ENCODE data around the gene TMEM25. TPM values are rescaled to one million over a fixed set of nuclear protein-coding genes. Genes with fewer than 3 reads are reported as not detected.
"Not testable (repeated sequence)": the region's sequence is repeated elsewhere in the genome, so short reads cannot be mapped to it uniquely, and the experiment has no call there.

Gene TMEM25
- total RNA-seq, 1 experiment from 2014 or later: 24.5 TPM

DNA sequence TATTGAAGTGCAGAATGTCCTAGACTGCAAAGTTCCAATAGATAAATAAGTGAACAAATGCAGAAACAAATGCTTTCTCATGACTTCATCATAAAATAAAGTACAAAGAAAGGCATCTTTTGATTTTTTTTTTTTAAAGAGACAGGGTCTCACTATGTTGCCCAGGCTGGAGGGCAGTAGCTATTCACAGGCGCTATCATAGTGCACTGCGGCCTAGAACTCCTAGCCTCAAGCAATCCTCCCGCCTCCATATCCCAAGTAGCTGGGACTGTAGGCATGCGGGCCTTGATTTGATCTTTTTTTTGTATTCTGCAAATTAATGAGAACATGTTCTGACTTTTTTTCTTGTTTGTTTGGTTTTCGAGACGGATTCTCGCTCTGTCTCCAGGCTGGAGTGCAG lies 43.6 kb downstream of the TMEM25 start:
- Histone ChIP-seq H3K4ac (ENCODE audit: low read depth, low read length) (no peak overlapping the region), H2BK5ac (ENCODE audit: insufficient read length, low read length) (no peak overlapping the region), H4K8ac (replicated peaks; ENCODE audit: insufficient read length, low read depth, low read length) (no peak overlapping the region), H4K5ac (ENCODE audit: insufficient read length, low read depth, low read length) (no peak overlapping the region), H3K23me2 (ENCODE audit: insufficient read length, low read depth, low read length, poor library complexity, severe bottlenecking) (peaks cover 7% of the 10 kb centered on the region), H3K9ac (ENCODE audit: extremely low read depth, insufficient read length, low read length) (no peak overlapping the region), H2BK120ac (ENCODE audit: low read depth, low read length, poor library complexity, severe bottlenecking) (no peak overlapping the region), H3K9me3 (ENCODE audit: control insufficient read depth, low read depth, low read length) (no peaks in the 10 kb centered on the region), H2BK12ac (ENCODE audit: insufficient read length, low read depth, low read length) (no peak overlapping the region), H3K23ac (ENCODE audit: insufficient read length, low read depth, low read length) (no peak overlapping the region), H3K27me3 (ENCODE audit: insufficient read depth, low read length) (no peaks in the 10 kb centered on the region), H4K20me1 (ENCODE audit: control insufficient read depth, insufficient read depth, insufficient read length) (no peaks in the 10 kb centered on the region), H3K4me1 (ENCODE audit: insufficient read depth, low read length) (no peaks in the 10 kb centered on the region), H2BK15ac (ENCODE audit: low read depth, low read length) (no peak overlapping the region), H3K56ac (ENCODE audit: insufficient read length, low read depth, low read length) (no peak overlapping the region), H3K18ac (ENCODE audit: insufficient read length, low read depth, low read length) (no peak overlapping the region), H3K79me2 (ENCODE audit: insufficient read depth, low read length) (peaks cover 19% of the 10 kb centered on the region; the same call in 1 of the 2 replicates), H3K79me1 (ENCODE audit: insufficient read depth, low read depth, low read length, poor library complexity, severe bottlenecking) (peaks cover 8% of the 10 kb centered on the region), H2AFZ (ENCODE audit: low read length) (no peak overlapping the region), H3K27ac (ENCODE audit: insufficient read length, low read depth, low read length) (no peak overlapping the region), H2AK5ac (ENCODE audit: insufficient read length, low read length) (no peak overlapping the region), H2BK20ac (ENCODE audit: low read depth, low read length, poor library complexity, severe bottlenecking) (no peak overlapping the region), H3K4me2 (ENCODE audit: insufficient read depth, insufficient read length, low read length) (no peak overlapping the region), H3T11ph (ENCODE audit: low read length) (no peak overlapping the region), H4K91ac (ENCODE audit: insufficient read length, low read depth, low read length) (no peak overlapping the region), H3K14ac (ENCODE audit: insufficient read depth, low read length) (no peak overlapping the region)
- H3K36me3 Mint-ChIP-seq (ENCODE audit: insufficient read depth in 1 of 3, low read depth in 3 of 3): peaks cover 0 to 6% (median 0%) of the 10 kb centered on the region in 3 experiments; a peak in 2 of 7 replicates
- TF ChIP-seq, protein P1, sequence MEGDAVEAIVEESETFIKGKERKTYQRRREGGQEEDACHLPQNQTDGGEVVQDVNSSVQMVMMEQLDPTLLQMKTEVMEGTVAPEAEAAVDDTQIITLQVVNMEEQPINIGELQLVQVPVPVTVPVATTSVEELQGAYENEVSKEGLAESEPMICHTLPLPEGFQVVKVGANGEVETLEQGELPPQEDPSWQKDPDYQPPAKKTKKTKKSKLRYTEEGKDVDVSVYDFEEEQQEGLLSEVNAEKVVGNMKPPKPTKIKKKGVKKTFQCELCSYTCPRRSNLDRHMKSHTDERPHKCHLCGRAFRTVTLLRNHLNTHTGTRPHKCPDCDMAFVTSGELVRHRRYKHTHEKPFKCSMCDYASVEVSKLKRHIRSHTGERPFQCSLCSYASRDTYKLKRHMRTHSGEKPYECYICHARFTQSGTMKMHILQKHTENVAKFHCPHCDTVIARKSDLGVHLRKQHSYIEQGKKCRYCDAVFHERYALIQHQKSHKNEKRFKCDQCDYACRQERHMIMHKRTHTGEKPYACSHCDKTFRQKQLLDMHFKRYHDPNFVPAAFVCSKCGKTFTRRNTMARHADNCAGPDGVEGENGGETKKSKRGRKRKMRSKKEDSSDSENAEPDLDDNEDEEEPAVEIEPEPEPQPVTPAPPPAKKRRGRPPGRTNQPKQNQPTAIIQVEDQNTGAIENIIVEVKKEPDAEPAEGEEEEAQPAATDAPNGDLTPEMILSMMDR (conservative IDR thresholded peaks at IDR 0.05): no peak
- peak overlapping the region in 1 of 3 experiments; percentile 40; a peak in 1 of 7 replicates for H3K27ac Mint-ChIP-seq
- no peak for DNase-seq
- no CpG with 5 or more reads among the region's 7 CpGs for WGBS (ENCODE audit: extremely low coverage, insufficient read length, low lambda C conversion rate)
- no peaks in the 10 kb centered on the region for H3K9me3 Mint-ChIP-seq
- H3K4me3 Mint-ChIP-seq: peak overlapping the region; percentile 12 to 69; a peak in 1 of 5 replicates
- peaks cover 16 to 20% of the 10 kb centered on the region in 2 experiments for H3K4me1 Mint-ChIP-seq
- peaks cover 2% of the 10 kb centered on the region for H3K27me3 Mint-ChIP-seq (ENCODE audit: low read depth)

DNA sequence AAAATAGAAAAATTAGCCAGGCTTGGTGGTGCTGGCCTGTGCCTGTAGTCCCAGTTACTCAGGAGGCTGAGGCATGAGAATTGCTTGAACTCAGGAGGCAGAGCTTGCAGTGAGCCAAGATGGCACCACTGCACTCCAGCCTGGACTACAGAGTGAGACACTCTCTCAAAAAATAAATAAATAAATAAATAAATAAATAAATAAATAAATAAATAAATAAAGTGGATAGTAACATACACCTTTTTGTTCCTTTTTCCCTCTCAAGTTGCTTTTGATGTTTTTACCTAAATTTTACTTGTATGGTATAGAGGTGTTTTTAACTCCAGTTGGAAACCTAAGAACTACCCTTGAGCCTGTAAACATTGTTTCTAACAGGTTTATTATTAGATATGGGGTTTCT lies 47.0 kb downstream of the TMEM25 start:
- H3K79me2 ChIP-seq (ENCODE audit: insufficient read depth, low read length): peaks cover 13% of the 10 kb centered on the region; the same call in 1 of the 2 replicates
- not testable (repeated sequence) for H2BK20ac ChIP-seq (ENCODE audit: low read depth, low read length, poor library complexity, severe bottlenecking); H3K23ac ChIP-seq (ENCODE audit: insufficient read length, low read depth, low read length); H2AFZ ChIP-seq (ENCODE audit: low read length); H4K8ac ChIP-seq (replicated peaks; ENCODE audit: insufficient read length, low read depth, low read length); H3K27me3 Mint-ChIP-seq (ENCODE audit: low read depth); H2AK5ac ChIP-seq (ENCODE audit: insufficient read length, low read length); H2BK12ac ChIP-seq (ENCODE audit: insufficient read length, low read depth, low read length); H3K9me3 Mint-ChIP-seq; H4K91ac ChIP-seq (ENCODE audit: insufficient read length, low read depth, low read length); H3K9ac ChIP-seq (ENCODE audit: extremely low read depth, insufficient read length, low read length); H3K27me3 ChIP-seq (ENCODE audit: insufficient read depth, low read length); H3K9me3 ChIP-seq (ENCODE audit: control insufficient read depth, low read depth, low read length); H3K18ac ChIP-seq (ENCODE audit: insufficient read length, low read depth, low read length); H3T11ph ChIP-seq (ENCODE audit: low read length); H2BK120ac ChIP-seq (ENCODE audit: low read depth, low read length, poor library complexity, severe bottlenecking); H3K4me1 ChIP-seq (ENCODE audit: insufficient read depth, low read length); H3K56ac ChIP-seq (ENCODE audit: insufficient read length, low read depth, low read length); H3K4me3 Mint-ChIP-seq; H3K23me2 ChIP-seq (ENCODE audit: insufficient read length, low read depth, low read length, poor library complexity, severe bottlenecking); H2BK5ac ChIP-seq (ENCODE audit: insufficient read length, low read length); H4K20me1 ChIP-seq (ENCODE audit: control insufficient read depth, insufficient read depth, insufficient read length); H3K27ac ChIP-seq (ENCODE audit: insufficient read length, low read depth, low read length); H2BK15ac ChIP-seq (ENCODE audit: low read depth, low read length); H3K4ac ChIP-seq (ENCODE audit: low read depth, low read length); H4K5ac ChIP-seq (ENCODE audit: insufficient read length, low read depth, low read length); H3K79me1 ChIP-seq (ENCODE audit: insufficient read depth, low read depth, low read length, poor library complexity, severe bottlenecking); H3K27ac Mint-ChIP-seq; DNase-seq; H3K14ac ChIP-seq (ENCODE audit: insufficient read depth, low read length); H3K4me2 ChIP-seq (ENCODE audit: insufficient read depth, insufficient read length, low read length)
- peaks cover 13 to 16% of the 10 kb centered on the region in 2 experiments for H3K4me1 Mint-ChIP-seq
- H3K36me3 Mint-ChIP-seq (ENCODE audit: insufficient read depth in 1 of 3, low read depth in 3 of 3): peaks cover 4 to 18% (median 7%) of the 10 kb centered on the region in 3 experiments; a peak in 6 of 7 replicates

Data from H9 (cell line).